ENCODE results near the gene GBE1.

GRCh38 chr3:81702126-81702525 is 59.3 kb downstream of the GBE1 start:
- TF ChIP-seq CTCF (IDR thresholded peaks at IDR 0.05; ENCODE audit: low read length), result no peak
- no peak for TF ChIP-seq EZH2 (optimal IDR thresholded peaks at IDR 0.05; ENCODE audit: low read depth, low read length)
- no peak for TF ChIP-seq EZH2phosphoT487 (IDR thresholded peaks at IDR 0.05; ENCODE audit: low read length)

All from MM.1S (cell line).